K562 (cell line): ENCODE data around the gene ZBTB8A. TPM values are rescaled to one million over a fixed set of nuclear protein-coding genes. Genes with fewer than 3 reads are reported as not detected.
A peak's percentile ranks its signal among the peaks of the same experiment; 100 is the strongest.

Source experiments
- ATAC-seq: fragments of 200-7000 bp; cut with Tn5 transposase; 3 replicates; pipeline ENCODE4 v1.9.1; 2020; ENCODE audit warnings: moderate library complexity
- BruUV-seq: library from RNA; stranded (reverse); fragments of 400-500 nt; replicated peaks from 2 replicates; lab custom pipeline; 2021; lab: Mats Ljungman, UMichigan
- CTCF ChIA-PET: fragments of 300-600 bp; formaldehyde crosslinking; extraction: SDS; loops from one replicate; lab custom pipeline; 2021; ENCODE audit warnings: low intra/inter-chr PET ratio; lab: Yijun Ruan, JAX
- POLR2A ChIA-PET: fragments of 300-600, 350-650 bp; sonication (Branson Sonifier 250); formaldehyde crosslinking; extraction: SDS; loops from one replicate; lab custom pipeline; 2021; ENCODE audit warnings: antibody characterized with exemption, inconsistent platforms; lab: Yijun Ruan, JAX
- DNase-seq, 4 experiments: peaks; one replicate each; pipeline versions ENCODE4 v3.0.0 to v3.0.0-alpha.2; 2011 to 2018; ENCODE audit warnings: low spot score in 3 of 4, mixed read lengths in 3 of 4; ENCODE audit errors: extremely low read depth in 1 of 4
- FAIRE-seq: peaks from 2 replicates; lab custom pipeline; 2011; peaks lifted over from hg19 to GRCh38; lab: Jason Lieb, UNC
- H2AFZ ChIP-seq: 2 replicates; pipeline ENCODE4 v1.6.0; 2011; ENCODE audit warnings: low read depth, low read length, control low read depth, inconsistent platforms
- H3K27ac ChIP-seq: fragments of 200-600 bp; 3 replicates; pipeline ENCODE4 v1.8.0; 2011; ENCODE audit warnings: low read depth, mild to moderate bottlenecking, control low read depth, inconsistent platforms, low read length, moderate library complexity, mixed read lengths; ENCODE audit errors: extremely low read depth
- H3K27me3 ChIP-seq, 2 experiments: fragments of 300-600 bp in 1 of 2; 2 replicates in 1 of 2; 3 replicates in 1 of 2; pipeline versions ENCODE4 v1.6.0 to v1.8.0; 2011; ENCODE audit warnings: inconsistent platforms in 2 of 2, low read length in 2 of 2, mild to moderate bottlenecking in 1 of 2, mixed read lengths in 1 of 2, moderate library complexity in 1 of 2; ENCODE audit not compliant: control insufficient read depth in 2 of 2, insufficient read depth in 2 of 2
- H3K36me3 ChIP-seq: fragments of 300-600 bp; 3 replicates; pipeline ENCODE4 v1.8.0; 2011; ENCODE audit warnings: mild to moderate bottlenecking, low read length, inconsistent platforms; ENCODE audit not compliant: control insufficient read depth, insufficient read depth
- H3K4me1 ChIP-seq, 2 experiments: fragments of 200-600 bp in 1 of 2; replicated peaks in 1 of 2; 2 replicates in 1 of 2; 3 replicates in 1 of 2; pipeline versions ENCODE4 v1.5.1 to v1.8.0; 2011; ENCODE audit warnings: inconsistent platforms in 2 of 2, low read length in 2 of 2, mild to moderate bottlenecking in 1 of 2, mixed read lengths in 1 of 2, moderate library complexity in 1 of 2; ENCODE audit not compliant: control insufficient read depth in 2 of 2, insufficient read depth in 2 of 2
- H3K4me2 ChIP-seq: 2 replicates; pipeline ENCODE4 v1.6.1; 2011; ENCODE audit warnings: low read length, control low read depth, inconsistent platforms, mixed read lengths; ENCODE audit not compliant: insufficient read depth
- H3K4me3 ChIP-seq: fragments of 200-600 bp; sonication (generic), shearing (Covaris generic); 2 replicates; pipeline ENCODE4 v1.5.1; 2016; ENCODE audit warnings: control low read depth, inconsistent platforms
- H3K79me2 ChIP-seq: fragments of 200-600 bp; 3 replicates; pipeline ENCODE4 v1.8.0; 2011; ENCODE audit warnings: low read length, inconsistent platforms; ENCODE audit not compliant: control insufficient read depth, insufficient read depth
- H3K9ac ChIP-seq, 2 experiments: 2 replicates each; pipeline versions ENCODE4 v1.6.0 to v1.6.1; 2011; ENCODE audit warnings: low read depth in 2 of 2, low read length in 2 of 2, control low read depth in 1 of 2, inconsistent platforms in 1 of 2, mild to moderate bottlenecking in 1 of 2, mixed read lengths in 1 of 2; ENCODE audit not compliant: insufficient read depth in 1 of 2
- H3K9me1 ChIP-seq: one replicate; pipeline ENCODE4 v1.6.0; 2011; ENCODE audit warnings: inconsistent platforms, mild to moderate bottlenecking, low read length, moderate library complexity; ENCODE audit not compliant: control insufficient read depth, insufficient read depth
- H3K9me3 ChIP-seq: replicated peaks from 2 replicates; pipeline ENCODE4 v1.5.1; 2011; ENCODE audit warnings: low read depth, low read length, inconsistent platforms; ENCODE audit not compliant: control insufficient read depth, insufficient read depth
- H4K20me1 ChIP-seq: replicated peaks from 2 replicates; pipeline ENCODE4 v1.6.1; 2011; ENCODE audit warnings: low read length, inconsistent platforms, mixed read lengths; ENCODE audit not compliant: control insufficient read depth, insufficient read depth
- MLLT1 ChIP-seq, 2 experiments: fragments of 450-650 bp; IDR thresholded peaks; 2 replicates each; pipeline ENCODE4 v1.6.1; 2016
- RBM14 ChIP-seq: fragments of 200-400 bp; formaldehyde crosslinking; IDR thresholded peaks from 2 replicates; pipeline ENCODE4 v1.6.1; 2018; ENCODE audit warnings: low read depth, mild to moderate bottlenecking, low read length, moderate library complexity, borderline replicate concordance; ENCODE audit not compliant: insufficient read depth
- SMAD4 ChIP-seq: fragments of 250-450 bp; sonication (Bioruptor Pico); conservative IDR thresholded peaks from 2 replicates; pipeline ENCODE4 v1.8.0; 2021; ENCODE audit warnings: inconsistent platforms, mild to moderate bottlenecking, moderate library complexity
- WGBS: fragments of 100-300 bp; shearing (Covaris generic); methylation state at CpG from one replicate; pipeline ENCODE4 v1.1.6; 2016; ENCODE audit warnings: low coverage, mixed read lengths; ENCODE audit not compliant: insufficient coverage; ENCODE audit errors: missing lambda C conversion rate; 5-methylcytosine and 5-hydroxymethylcytosine counted together
- in situ Hi-C: fragments of 300-500 bp; cut with MboI; formaldehyde crosslinking; loops from 4 replicates; pipeline ENCODE4 v1.15.0; 2018; ENCODE audit warnings: inconsistent platforms, mixed read lengths
- intact Hi-C: fragments of 100-400 bp; cut with micrococcal nuclease; formaldehyde crosslinking; loops from 2 replicates; pipeline ENCODE4 v1.14.2; 2022
- polyA plus RNA-seq, 8 experiments: library from polyadenylated mRNA; depleted of rRNA in 4 of 8; stranded (reverse) in 5 of 8; unstranded in 3 of 8; fragments of >200 nt; fragmentation: Nextera tagmentation in 2 of 8; fragmentation: Illumina TruSeq in 1 of 8; extraction: Ambion mirVana in 2 of 8; extraction: Trizol in 1 of 8; gene quantifications; 2 replicates each; pipeline versions ENCODE4 v1.2.1 to v1.2.3, GENCODE V29; 2011 to 2014; ENCODE audit warnings: inconsistent platforms in 1 of 8, missing spikeins in 1 of 8
- total RNA-seq, 7 experiments: library from RNA; depleted of rRNA in 6 of 7; stranded (reverse); fragments of >200 nt in 6 of 7; fragmentation: Illumina TruSeq in 2 of 7; extraction: Trizol in 2 of 7; gene quantifications; 2 replicates each; pipeline versions ENCODE4 v1.2.1 to v1.2.3, GENCODE V29; 2011 to 2021; ENCODE audit warnings: low replicate concordance in 1 of 7

The ZBTB8A gene
- total and polyA plus RNA-seq, 9 of the 15 experiments (the other 6 are each of a cell fraction or from before 2014, with no cell fraction given), result 0.01 to 0.64 (median 0.09) TPM

- no TSS peak for BruUV-seq
- Histone ChIP-seq H3K4me3 (no peak overlapping the region), H3K4me2 (no peak overlapping the region)
- FAIRE-seq, result no peak
- TF ChIP-seq MLLT1 (IDR thresholded peaks at IDR 0.05), result no peak
- TF ChIP-seq SMAD4 (CRISPR knock-in tag), result 0 out of 2 replicates have a peak, but pooled peaks have one; percentile 22
- no peak for TF ChIP-seq RBM14
- TF ChIP-seq, all 486 proteins: peak for 1
- no peak overlapping the region for H3K27ac ChIP-seq
- ATAC-seq (no peak), DNase-seq (no peak)
- intact Hi-C loops, result no loop called here
- ChIA-PET POLR2A (interaction anchor here (0.6 kb wide), 1 partner anchor 244 kb away, joined by 3 read pairs; no protein-coding TSS in a partner anchor), CTCF (no interaction called here)
- H4K20me1 ChIP-seq, result no peaks in the 10 kb centered on the region
- peaks cover 63% of the 10 kb centered on the region for H3K79me2 ChIP-seq
- no peak overlapping the region for H3K9ac ChIP-seq
- no peaks in the 10 kb centered on the region for H3K9me3 ChIP-seq
- H2AFZ ChIP-seq, result no peak overlapping the region
- H3K36me3 ChIP-seq, result peaks cover 19% of the 10 kb centered on the region; the same call in 2 of the 3 replicates
- H3K9me1 ChIP-seq, result no peaks in the 10 kb centered on the region
- WGBS, result 88% methylated on average over 3 of the region's 4 CpGs
- H3K4me1 ChIP-seq, result peaks cover 4 to 5% of the 10 kb centered on the region in 2 experiments; a peak in 2 of 5 replicates
- H3K27me3 ChIP-seq, result no peaks in the 10 kb centered on the region
- in situ Hi-C loops, result no loop called here
Observed at GRCh38 chr1:32644426-32644825, 105.2 kb downstream of the ZBTB8A start.
